ENCODE results near the gene CALM1.

The CALM1 gene

DNA sequence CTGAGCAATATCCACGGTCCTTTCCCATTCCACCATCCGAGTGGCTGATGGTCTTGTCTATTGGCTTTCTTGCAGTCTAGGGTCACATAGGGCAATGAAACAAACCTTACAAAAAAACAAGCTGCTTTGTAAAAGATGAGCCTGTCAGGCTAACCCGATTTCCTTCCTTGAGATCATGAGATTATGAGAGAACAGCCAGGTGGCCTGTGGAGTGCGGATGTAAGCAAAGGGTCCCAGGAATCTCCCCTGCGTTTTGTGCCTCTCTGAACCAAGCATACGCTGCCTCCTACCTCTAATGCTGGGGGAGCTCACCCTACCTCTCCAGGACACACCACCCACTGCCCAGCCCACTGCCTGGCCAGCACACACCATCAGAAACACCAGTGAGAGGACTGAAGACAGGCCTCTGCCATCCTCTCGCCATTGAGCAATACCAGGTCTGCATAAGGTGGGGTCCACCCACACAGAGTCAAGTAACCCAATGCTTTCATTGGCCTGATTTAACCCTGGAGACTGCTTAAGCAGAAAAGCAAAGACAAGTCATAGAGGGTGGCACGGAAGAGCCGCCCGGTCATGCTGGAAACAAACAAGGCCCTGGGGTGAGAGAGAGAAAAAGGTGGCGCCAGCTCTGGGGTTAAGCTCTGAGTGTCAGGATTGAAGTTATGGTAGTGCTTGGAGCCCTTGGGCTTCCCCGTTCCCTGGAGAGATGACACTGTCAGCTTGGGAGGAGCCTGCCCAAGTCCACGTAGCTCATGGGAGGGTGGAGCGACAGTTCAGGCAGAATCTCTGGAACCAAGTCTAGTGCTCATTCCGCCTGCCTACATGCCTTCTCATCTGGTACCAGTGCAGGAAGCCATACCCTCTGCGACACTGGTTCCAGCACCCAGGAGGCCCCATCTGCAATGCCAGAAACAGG is 46.6 kb downstream of the CALM1 start:
- no peak for DNase-seq (ENCODE audit: low read depth in 3 of 3)

DNA sequence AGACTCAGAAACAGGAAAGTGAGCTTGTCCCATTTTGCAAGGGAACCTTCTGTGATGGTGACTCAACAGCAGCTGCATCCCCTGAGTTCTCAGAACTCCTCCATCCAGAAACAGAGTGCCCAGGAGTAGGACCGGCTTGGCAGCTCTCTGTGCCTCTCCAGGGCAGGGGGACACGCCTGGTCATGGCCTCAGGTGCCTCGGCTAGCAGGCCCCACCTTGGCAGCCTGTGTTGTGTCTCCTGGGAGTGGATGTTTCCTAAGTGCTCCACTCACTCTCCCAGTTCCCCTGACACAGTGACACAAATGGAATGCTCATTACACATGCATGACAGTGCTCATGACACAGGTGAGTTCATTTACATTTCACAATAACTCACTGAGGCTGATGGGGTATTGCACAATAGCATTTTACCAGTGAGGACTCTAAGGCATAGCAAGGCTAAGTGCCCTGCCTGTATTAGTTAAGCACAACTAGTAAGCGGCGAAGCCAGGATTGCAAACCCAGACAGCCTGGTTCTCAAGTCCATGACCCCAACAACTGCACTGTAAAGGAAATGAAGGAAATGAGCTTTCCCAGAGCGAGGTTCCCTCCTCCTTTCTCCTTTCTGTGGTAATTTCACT is 47.4 kb downstream of the CALM1 start:
- no peak for DNase-seq (ENCODE audit: low read depth in 3 of 3)

DNA sequence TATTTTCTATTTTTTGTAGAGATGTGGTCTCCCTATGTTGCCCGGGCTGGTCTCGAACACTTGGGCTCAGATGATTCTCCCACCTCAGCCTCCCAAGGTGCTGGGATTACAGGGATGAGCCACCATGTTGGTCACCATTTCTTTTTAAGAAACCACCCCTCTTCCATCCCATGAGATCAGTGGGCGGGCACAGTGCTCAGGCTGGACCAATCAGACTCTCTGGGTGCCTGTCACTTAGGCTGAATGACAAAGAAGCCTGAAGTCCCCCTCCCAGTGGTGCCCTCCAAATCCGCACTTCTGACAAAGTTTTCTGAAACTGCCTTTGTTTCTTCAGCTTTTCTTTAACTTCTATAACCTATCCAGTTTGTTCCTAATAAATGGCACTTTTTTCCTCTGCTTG is 48.2 kb downstream of the CALM1 start:
- no peak for DNase-seq (ENCODE audit: low read depth in 3 of 3)

DNA sequence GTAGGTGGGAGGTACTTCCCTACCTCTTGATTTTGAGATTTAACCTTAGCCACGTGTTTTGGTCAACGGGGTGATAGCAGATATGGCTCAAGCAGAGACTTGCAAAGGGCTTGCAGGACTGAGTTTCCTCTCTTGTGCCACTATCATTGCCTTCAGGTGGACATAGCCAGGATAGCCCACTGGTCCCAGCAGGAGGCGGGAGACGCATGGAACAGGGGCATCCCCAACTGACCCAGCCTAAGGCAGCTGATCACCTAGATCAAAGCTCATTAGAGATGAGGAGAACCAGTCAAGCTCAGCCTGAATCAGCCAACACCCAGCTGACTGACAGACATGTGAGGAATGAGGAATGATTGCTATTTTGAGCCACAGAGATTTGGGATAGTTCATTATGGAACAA is 49.6 kb downstream of the CALM1 start:
- DNase-seq (ENCODE audit: low read depth in 3 of 3) = no peak

GRCh38 chr14:90447720-90448497 is 51.1 kb downstream of the CALM1 start:
- DNase-seq (ENCODE audit: low read depth in 3 of 3) = no peak

GRCh38 chr14:90449411-90449810 is 52.6 kb downstream of the CALM1 start:
- DNase-seq (ENCODE audit: low read depth in 3 of 3) = no peak

DNA sequence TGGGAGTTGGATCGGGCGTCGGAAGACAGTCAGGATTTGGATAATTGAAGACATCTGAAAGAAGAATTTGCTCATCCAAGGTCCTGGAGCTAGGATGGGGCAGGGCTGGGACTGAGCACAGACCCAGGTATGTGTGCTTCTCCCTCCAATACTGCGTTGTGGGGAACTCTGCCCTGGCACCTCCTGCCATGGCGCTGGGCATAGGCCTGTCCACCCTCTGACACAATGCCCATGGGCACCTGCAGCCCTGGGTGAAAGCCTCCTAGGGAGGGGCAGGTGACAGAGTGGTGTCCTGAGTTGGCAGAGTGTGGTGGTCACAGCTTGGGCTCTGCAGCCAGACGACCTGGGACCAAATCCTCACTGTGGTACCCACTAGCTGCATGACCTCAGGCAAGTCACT is 53.3 kb downstream of the CALM1 start:
- no peak for DNase-seq (ENCODE audit: low read depth in 3 of 3)

DNA sequence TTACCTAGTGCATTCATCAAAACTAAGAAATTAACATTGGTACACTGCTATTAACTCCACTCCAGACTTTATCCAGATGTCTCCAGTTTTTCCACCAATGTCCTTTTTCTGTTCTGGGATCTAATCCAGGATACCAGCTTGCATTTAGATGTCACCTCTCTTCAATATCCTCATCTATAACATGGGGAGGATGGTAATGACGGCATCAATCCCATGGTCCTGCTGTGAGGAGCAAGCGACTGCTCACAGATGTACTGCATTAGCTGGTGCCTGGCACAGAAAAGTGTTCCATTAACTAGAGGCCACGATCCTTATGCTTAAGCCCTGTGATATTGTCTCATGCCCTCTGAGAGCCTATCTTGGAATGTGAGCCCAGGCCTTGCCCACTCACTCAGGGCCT is 53.8 kb downstream of the CALM1 start:
- DNase-seq (ENCODE audit: low read depth in 3 of 3) = no peak

DNA sequence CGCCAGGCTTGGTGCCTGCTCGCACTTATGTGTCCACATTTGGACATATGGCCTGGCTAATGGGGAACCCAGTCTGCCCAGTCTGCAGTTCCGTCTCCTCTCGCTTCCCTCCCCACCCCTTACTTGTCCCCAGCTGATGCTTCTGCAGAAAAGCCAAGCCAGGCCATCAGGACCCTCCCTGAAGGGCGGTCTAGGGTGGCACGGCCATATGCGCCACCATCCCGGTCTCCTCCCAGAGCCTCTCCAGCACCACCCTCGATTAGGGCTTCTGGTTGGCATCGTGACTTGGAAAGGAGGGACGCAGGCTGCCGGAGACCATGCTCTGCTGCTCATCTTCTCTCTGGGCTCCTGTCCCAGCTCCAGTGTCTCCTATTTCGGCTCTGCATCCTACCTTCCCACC is 54.6 kb downstream of the CALM1 start:
- DNase-seq (ENCODE audit: low read depth in 3 of 3) = no peak

DNA sequence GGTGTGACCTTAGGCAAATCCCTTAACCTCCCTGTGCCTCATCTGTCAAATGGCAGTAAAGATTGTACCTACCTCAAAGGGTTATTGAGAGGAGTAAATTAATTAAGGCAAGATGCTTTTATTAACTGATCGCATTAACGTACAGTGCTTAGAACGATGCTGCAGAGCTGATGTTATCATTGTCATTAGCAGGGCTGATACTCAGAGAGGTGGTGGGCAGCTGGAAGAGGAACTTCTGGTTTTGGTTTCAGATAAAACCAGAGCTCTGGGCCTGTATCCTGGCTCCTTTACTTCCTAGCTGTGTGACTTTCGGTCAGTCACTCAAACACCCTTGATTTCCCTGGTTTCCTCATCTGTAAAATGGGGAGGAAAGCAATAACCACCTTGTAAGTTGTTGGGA is 55.1 kb downstream of the CALM1 start:
- DNase-seq (ENCODE audit: low read depth in 3 of 3) = no peak

DNA sequence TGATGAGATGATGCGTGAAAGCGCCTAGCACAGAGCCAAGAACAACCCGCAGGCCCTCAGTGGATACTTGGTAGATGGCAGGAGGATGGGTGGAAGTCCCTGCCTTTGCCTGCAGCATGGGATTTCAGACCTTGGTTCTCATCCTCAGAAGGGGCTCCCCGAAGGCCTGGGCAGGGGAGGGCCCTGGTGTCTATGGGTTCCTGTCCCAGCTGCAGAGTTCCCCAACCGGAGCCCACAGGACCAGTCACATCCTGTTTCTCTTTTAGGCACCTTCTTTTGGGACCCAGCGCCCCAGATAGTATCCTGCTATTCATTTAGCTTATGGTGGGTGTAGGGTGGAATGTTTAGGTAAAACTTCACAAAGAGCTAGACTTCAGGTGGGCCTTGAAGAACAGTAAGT is 55.5 kb downstream of the CALM1 start:
- no peak for DNase-seq (ENCODE audit: low read depth in 3 of 3)

DNA sequence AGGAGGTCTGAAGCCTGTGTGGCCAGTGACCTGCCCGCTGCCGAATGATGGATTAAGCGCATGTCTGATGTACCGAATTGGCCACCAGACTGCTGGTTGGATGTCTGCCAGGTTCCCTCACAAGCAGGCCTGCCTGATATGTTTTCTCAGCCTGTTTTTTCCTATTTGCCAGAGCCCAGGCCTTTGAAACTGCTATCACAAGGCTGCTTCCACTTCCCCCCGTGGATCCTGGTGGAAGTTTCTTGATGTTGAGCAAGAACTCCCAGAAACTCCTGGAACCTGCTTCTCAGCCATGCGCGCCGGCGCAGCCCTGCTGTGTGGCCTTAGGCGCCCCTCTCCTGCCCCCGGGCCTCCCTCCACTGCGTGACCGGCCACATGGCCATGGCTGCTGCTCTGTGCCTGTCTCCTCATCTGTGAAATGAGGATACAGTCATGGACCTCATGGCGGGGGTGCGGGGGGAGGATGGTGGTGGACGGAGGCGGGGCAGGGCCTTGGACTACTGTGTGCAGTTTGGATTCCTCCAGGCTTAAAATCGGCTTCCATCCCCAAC is 56.6 kb downstream of the CALM1 start:
- no peak for DNase-seq (ENCODE audit: low read depth in 3 of 3)

GRCh38 chr14:90454041-90455000 is 57.5 kb downstream of the CALM1 start:
- DNase-seq (ENCODE audit: low read depth in 3 of 3) = no peak

GRCh38 chr14:90455100-90455571 is 58.3 kb downstream of the CALM1 start:
- DNase-seq (ENCODE audit: low read depth in 3 of 3) = no peak

DNA sequence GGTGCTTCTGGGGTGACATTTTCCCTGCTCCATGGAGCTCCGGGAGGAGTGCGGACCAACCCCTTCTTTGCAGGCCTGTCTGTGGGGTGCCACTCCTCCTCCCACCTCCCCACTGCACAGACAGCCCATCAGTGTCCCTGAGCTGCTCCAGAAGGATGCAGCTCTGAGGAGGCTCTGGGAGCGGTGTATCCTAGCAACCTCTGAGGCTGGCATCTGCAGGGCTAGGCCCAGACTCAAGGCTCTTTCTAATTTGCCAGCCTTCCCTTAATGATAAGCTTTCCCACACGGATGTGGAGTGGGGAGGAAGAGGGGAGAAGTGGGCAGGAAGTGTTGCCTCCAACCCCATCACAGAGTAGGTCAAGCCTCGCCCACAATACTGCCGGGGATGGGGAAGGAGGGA is 59.7 kb downstream of the CALM1 start:
- DNase-seq (ENCODE audit: low read depth in 3 of 3) = no peak

GRCh38 chr14:90457186-90457585 is 60.4 kb downstream of the CALM1 start:
- no peak for DNase-seq (ENCODE audit: low read depth in 3 of 3)
